GM18502 (cell line): Measurements from ENCODE around the gene RTL9.
A peak's percentile ranks its signal among the peaks of the same experiment; 100 is the strongest.

Source experiments
- ATAC-seq: cut with Tn5 transposase; IDR thresholded peaks from one replicate; pipeline ENCODE4 v1.9.1; 2021; ENCODE audit warnings: mild to moderate bottlenecking; ENCODE audit not compliant: unreplicated experiment, poor library complexity

Gene RTL9

GRCh38 chrX:110341189-110342035, 17.2 kb upstream of the RTL9 start:
- peak; percentile 92 for ATAC-seq

- no peak for ATAC-seq
These were observed 12.0 kb upstream of the RTL9 start for GRCh38 chrX:110346681-110347080.

- no peak for ATAC-seq
These were observed 625 bp downstream of the RTL9 start for GRCh38 chrX:110359273-110359672.

GRCh38 chrX:110363244-110363643, 4.6 kb downstream of the RTL9 start:
- ATAC-seq = no peak

GRCh38 chrX:110373310-110373709, 14.7 kb downstream of the RTL9 start:
- no peak for ATAC-seq

GRCh38 chrX:110374559-110374958, 15.9 kb downstream of the RTL9 start:
- ATAC-seq = peak; percentile 83

- ATAC-seq = no peak
These were observed 22.6 kb downstream of the RTL9 start for GRCh38 chrX:110381216-110381615.

GRCh38 chrX:110383414-110383813, 24.8 kb downstream of the RTL9 start:
- no peak for ATAC-seq

- ATAC-seq = no peak
These were observed 25.8 kb downstream of the RTL9 start for GRCh38 chrX:110384490-110384889.

GRCh38 chrX:110389570-110389969, 30.9 kb downstream of the RTL9 start:
- ATAC-seq = no peak

- ATAC-seq = no peak
These were observed 32.4 kb downstream of the RTL9 start for GRCh38 chrX:110391086-110391485.

GRCh38 chrX:110394651-110395050, 36.0 kb downstream of the RTL9 start:
- ATAC-seq = no peak

GRCh38 chrX:110395877-110396276, 37.2 kb downstream of the RTL9 start:
- no peak for ATAC-seq

GRCh38 chrX:110396735-110397134, 38.1 kb downstream of the RTL9 start:
- ATAC-seq = no peak

GRCh38 chrX:110397339-110397738, 38.7 kb downstream of the RTL9 start:
- ATAC-seq = no peak

GRCh38 chrX:110397904-110398303, 39.3 kb downstream of the RTL9 start:
- no peak for ATAC-seq

GRCh38 chrX:110399497-110399896, 40.8 kb downstream of the RTL9 start:
- no peak for ATAC-seq

GRCh38 chrX:110399966-110400365, 41.3 kb downstream of the RTL9 start:
- ATAC-seq = no peak

- no peak for ATAC-seq
These were observed 42.5 kb downstream of the RTL9 start for GRCh38 chrX:110401135-110401534.

- ATAC-seq = no peak
These were observed 43.6 kb downstream of the RTL9 start for GRCh38 chrX:110402091-110402849.

GRCh38 chrX:110402850-110403221, 44.2 kb downstream of the RTL9 start:
- ATAC-seq = no peak
